SK-N-SH (cell line): ENCODE data around the gene TADA2A.

Experiments
- EZH2phosphoT487 ChIP-seq: fragments of 200-600 bp; sonication (generic); IDR thresholded peaks from 2 replicates; pipeline ENCODE4 v1.6.1; 2017; ENCODE audit warnings: low read depth, mixed run types, mild to moderate bottlenecking, antibody characterized with exemption, moderate library complexity, borderline replicate concordance
- GABPA ChIP-seq: IDR thresholded peaks from 2 replicates; pipeline ENCODE4 v1.4.0; 2012; ENCODE audit warnings: low read depth, mild to moderate bottlenecking
- NRF1 ChIP-seq: IDR thresholded peaks from 2 replicates; pipeline ENCODE4 v1.6.1; 2012; ENCODE audit warnings: low read depth, mild to moderate bottlenecking, low read length
- RCOR1 ChIP-seq: fragments of 150-350 bp; IDR thresholded peaks from 2 replicates; pipeline ENCODE4 v1.6.1; 2017; ENCODE audit warnings: antibody characterized with exemption, low read length
- RFX5 ChIP-seq: IDR thresholded peaks from 2 replicates; pipeline ENCODE4 v1.6.1; 2012; ENCODE audit warnings: mild to moderate bottlenecking, improper control_type of control experiment, low read length
- TF ChIP-seq, protein P1 (sequence below): fragments of 200-600 bp; sonication (generic); IDR thresholded peaks from 2 replicates; pipeline ENCODE4 v1.6.1; 2017; ENCODE audit warnings: antibody characterized with exemption, mild to moderate bottlenecking, moderate library complexity
- TF ChIP-seq, protein P2 (sequence below): IDR thresholded peaks from 2 replicates; pipeline ENCODE4 v1.4.0; 2012; ENCODE audit warnings: low read depth
- TF ChIP-seq, protein P3 (sequence below): IDR thresholded peaks from 2 replicates; pipeline ENCODE4 v1.4.0; 2012; ENCODE audit warnings: low read depth, borderline replicate concordance

DNA sequence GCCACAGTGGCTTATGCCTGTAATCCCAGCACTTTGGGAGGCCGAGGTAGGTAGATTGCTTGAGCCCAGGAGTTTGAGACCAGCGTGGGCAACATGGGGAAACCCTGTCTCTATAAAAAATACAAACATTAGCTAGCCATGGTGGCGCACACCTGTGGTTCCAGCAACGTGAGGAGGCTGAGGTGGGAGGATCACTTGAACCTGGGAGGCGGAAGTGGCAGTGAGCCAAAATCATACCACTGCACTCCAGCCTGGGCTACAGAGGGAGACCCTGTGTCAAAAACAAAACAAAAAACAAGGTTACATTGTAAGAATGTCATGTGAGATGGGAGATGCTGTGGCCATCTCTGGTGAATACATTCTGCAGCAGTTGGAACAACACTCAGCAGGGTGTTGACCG, 96.5 kb downstream of the TADA2A start:
- TF ChIP-seq, protein P1, sequence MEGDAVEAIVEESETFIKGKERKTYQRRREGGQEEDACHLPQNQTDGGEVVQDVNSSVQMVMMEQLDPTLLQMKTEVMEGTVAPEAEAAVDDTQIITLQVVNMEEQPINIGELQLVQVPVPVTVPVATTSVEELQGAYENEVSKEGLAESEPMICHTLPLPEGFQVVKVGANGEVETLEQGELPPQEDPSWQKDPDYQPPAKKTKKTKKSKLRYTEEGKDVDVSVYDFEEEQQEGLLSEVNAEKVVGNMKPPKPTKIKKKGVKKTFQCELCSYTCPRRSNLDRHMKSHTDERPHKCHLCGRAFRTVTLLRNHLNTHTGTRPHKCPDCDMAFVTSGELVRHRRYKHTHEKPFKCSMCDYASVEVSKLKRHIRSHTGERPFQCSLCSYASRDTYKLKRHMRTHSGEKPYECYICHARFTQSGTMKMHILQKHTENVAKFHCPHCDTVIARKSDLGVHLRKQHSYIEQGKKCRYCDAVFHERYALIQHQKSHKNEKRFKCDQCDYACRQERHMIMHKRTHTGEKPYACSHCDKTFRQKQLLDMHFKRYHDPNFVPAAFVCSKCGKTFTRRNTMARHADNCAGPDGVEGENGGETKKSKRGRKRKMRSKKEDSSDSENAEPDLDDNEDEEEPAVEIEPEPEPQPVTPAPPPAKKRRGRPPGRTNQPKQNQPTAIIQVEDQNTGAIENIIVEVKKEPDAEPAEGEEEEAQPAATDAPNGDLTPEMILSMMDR: no peak
- TF ChIP-seq, protein P2, sequence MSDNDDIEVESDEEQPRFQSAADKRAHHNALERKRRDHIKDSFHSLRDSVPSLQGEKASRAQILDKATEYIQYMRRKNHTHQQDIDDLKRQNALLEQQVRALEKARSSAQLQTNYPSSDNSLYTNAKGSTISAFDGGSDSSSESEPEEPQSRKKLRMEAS: no peak
- TF ChIP-seq, protein P3, sequence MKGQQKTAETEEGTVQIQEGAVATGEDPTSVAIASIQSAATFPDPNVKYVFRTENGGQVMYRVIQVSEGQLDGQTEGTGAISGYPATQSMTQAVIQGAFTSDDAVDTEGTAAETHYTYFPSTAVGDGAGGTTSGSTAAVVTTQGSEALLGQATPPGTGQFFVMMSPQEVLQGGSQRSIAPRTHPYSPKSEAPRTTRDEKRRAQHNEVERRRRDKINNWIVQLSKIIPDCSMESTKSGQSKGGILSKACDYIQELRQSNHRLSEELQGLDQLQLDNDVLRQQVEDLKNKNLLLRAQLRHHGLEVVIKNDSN: no peak
- TF ChIP-seq GABPA (no peak), RFX5 (no peak), NRF1 (no peak), RCOR1 (no peak), EZH2phosphoT487 (no peak)
